Activated CD4-positive, CD25-positive, alpha-beta regulatory T cell treated with anti-CD3 and anti-CD28 coated beads, Interleukin-2, amount 50 U/mL, for 16 hours (primary cell): ENCODE measurements around the gene AXIN1.
"Not testable (repeated sequence)": the region's sequence is repeated elsewhere in the genome, so short reads cannot be mapped to it uniquely, and the experiment has no call there.

Experiments used
- DNase-seq: peaks from one replicate; pipeline ENCODE4 v3.0.0-alpha.2; 2020; ENCODE audit warnings: low read depth, low spot score

AXIN1 gene

GRCh38 chr16:268141-269053 lies 84.1 kb downstream of the AXIN1 start:
- DNase-seq: no peak

GRCh38 chr16:267562-267961 lies 85.0 kb downstream of the AXIN1 start:
- DNase-seq: not testable (repeated sequence)

- no peak for DNase-seq
Measured at GRCh38 chr16:266258-267164, 86.0 kb downstream of the AXIN1 start.

GRCh38 chr16:265711-266110 lies 86.8 kb downstream of the AXIN1 start:
- no peak for DNase-seq

GRCh38 chr16:265002-265529 lies 87.5 kb downstream of the AXIN1 start:
- no peak for DNase-seq

- DNase-seq: no peak
Measured at GRCh38 chr16:264440-264951, 88.0 kb downstream of the AXIN1 start.

DNA sequence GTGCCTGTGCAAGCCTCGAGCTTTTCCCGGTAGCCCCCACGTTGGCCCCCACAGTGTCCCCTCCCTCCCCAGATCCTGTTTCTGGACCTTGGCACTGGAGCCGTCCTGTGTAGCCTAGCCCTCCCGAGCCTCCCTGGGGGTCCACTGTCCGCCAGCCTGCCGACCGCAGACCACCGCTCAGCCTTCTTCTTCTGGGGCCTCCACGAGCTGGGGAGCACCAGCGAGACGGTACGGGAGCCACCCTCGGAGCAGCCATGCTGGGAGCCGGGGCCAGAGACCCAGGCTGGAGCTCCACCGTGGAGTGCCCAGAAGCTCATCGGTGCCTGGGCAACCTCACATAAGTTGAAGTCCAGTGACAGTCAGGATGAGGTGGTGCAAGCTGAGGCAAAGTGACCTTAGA lies 88.6 kb downstream of the AXIN1 start:
- DNase-seq: no peak

- no peak for DNase-seq
Measured at GRCh38 chr16:263182-263774, 89.2 kb downstream of the AXIN1 start.

GRCh38 chr16:262121-262745 lies 90.3 kb downstream of the AXIN1 start:
- DNase-seq: no peak

DNA sequence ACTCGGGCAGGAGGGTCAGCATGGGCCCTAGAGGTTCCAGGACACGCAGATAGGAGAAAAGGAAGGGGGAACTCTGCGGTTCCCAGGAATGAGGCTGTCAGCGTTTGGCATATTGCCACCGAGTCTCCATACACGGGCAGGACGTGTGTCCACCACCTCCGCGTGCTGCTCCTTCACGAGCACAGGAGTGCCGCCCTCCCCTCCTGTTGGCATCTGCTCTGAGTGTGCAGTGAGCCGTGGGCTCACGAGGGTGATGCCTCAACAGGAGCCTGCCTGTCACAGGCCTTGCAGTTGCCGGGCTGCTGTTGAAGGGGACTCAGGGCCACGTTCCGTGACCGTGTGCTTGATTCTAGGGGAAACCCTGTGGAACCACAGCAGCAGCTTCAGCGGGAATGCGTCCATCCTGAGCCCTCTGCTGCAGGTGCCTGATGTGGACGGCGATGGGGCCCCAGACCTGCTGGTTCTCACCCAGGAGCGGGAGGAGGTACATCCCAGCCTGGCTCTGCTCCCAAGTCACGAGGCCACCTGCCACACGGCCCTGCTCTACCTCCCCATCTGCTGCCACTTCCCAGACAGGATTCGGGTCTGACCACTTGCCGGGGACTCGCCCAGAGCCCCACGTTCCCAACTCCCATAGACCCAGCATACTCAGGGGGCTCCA lies 91.4 kb downstream of the AXIN1 start:
- no peak for DNase-seq

DNA sequence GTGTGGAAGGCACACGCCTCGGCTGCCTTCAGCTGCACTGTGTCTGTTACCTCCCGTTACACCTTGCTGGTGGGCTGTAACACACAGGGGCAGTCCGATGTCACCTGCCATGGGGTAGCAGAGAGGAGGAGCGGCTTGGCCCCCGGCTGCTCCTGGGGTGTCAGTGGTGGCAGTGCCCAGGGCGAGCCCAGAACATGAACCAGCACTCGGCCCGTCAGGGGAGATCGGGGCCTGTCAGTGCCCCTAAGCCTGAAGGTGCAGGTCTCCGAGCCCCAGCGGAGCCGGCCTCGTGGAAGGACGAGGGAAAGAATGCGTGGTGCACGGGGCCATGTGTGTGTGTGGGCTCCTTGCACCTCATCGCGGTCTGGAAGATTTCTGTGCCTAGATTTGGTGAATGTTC lies 92.2 kb downstream of the AXIN1 start:
- no peak for DNase-seq

DNA sequence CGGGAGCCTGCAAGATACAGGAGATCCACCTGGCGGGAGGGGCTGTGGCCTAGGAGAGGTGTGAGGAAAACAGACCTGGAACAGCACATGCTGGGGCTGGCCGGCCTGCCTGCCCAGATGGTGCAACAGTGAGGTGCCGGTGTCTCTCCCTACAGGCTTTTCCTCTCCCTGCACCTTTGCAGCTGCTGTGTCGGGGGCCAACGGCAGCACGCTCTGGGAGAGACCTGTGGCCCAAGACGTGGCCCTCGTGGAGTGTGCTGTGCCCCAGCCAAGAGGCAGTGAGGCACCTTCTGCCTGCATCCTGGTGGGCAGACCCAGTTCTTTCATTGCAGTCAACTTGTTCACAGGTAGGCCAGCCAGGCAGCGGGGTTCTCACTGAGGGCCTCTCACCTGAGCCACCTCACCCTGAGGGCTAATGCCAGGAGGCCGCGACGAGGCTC lies 92.7 kb downstream of the AXIN1 start:
- no peak for DNase-seq

GRCh38 chr16:259226-259625 lies 93.3 kb downstream of the AXIN1 start:
- no peak for DNase-seq

GRCh38 chr16:258091-258490 lies 94.4 kb downstream of the AXIN1 start:
- DNase-seq: not testable (repeated sequence)

DNA sequence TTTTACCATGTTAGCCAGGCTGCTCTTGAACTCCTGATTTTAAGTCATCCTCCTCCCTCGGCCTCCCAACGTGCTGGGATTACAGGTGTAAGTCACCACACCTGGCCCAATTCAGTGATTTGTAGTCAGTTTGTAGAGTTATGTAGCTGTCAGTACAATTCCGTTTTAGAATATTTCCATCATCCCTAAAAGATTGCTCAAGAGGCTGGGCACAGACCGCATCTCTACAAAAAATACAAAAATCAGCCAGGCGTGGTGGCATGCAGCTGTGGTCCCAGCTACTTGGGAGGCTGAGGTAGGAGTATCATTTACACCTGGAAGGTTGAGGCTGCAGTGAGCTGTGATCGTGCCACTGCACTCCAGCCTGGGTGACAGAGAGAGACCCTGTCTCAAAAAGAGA lies 97.3 kb downstream of the AXIN1 start:
- DNase-seq: no peak

DNA sequence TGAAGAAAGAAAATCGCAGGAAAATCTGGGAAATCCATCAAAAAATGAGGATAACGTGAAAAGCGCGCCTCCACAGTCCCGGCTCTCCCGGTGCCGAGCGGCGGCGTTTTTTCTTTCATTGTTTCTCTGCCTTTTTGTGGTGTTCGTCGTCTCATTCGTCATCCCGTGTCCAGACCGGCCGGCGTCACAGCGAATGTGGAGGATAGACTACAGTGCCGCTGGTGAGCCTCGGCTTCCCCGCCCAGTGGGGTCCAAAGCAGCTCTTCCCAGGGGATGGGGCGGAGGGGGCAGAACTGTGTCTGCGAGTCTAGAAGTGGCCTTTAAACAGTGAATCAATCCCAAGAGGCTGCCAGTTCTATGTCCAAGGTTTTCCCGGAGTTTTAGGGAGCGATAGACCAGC lies 98.1 kb downstream of the AXIN1 start:
- DNase-seq: no peak

- DNase-seq: no peak
Measured at GRCh38 chr16:253833-254232, 98.7 kb downstream of the AXIN1 start.

DNA sequence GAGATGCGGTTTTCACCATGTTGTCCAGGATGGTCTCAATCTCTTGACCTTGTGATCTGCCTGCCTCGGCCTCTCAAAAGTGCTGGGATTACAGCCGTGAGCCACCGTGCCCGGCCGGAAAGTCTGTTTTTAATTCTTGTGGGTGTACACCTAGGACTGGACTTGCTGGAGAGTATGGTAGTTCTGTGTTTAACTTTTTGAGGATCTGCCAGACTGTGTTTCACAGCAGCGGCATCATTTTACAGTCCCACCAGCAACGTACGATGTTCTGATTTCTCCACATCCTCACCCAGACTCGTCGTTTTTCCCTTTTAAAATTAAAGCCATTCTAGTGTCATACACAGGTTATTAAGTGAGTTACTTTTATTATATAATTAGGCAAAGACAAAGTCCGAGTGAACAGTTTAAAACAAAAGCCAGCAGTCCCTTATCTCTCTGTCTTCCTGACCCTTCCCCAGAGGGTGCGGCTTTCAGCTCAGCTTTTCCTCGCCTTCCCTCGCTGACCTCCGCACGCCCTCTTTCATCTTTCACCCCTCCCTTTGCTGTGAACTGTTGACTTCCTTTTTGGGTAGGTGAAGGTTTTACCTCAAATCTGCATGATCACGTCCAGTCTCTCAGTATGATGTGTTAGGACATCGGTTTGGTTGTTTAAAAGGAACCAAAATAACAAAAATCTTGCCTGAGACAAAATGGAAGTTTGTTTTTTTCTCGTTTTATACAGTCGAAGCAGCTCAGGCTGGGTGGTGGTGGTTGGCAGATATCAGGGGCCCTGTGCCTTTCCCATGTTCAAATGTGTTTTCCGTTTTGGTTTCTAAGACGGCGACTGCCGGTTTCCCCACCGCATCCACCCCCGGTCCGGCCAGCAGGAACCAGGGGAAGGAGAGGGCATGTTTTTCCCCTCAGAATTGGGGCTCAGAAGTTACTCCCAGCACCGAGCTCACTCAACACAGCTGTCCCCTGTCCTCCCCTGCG lies 99.9 kb downstream of the AXIN1 start:
- DNase-seq: no peak

- DNase-seq: no peak
Measured at GRCh38 chr16:249431-249830, 103.1 kb downstream of the AXIN1 start.
